ENCODE measurements around the gene IQGAP1. TPM values are rescaled to one million over a fixed set of nuclear protein-coding genes. Genes with fewer than 3 reads are reported as not detected.

IQGAP1 gene
- total RNA-seq, 1 experiment from 2014 or later, result 113 TPM

- intact Hi-C loops (cut with micrococcal nuclease), result loop anchor here (5.0 to 10.0 kb wide), 3 partner anchors 212 to 404 kb away; no protein-coding TSS in a partner anchor
- Histone ChIP-seq H2AFZ (ENCODE audit: low read depth, low read length, poor library complexity, severe bottlenecking) (no peak overlapping the region), H3K9me3 (ENCODE audit: control insufficient read depth in 1 of 2, insufficient read depth in 1 of 2, low read depth in 1 of 2, low read length in 2 of 2) (no peaks in the 10 kb centered on the region), H3K27ac (ENCODE audit: low read depth, low read length) (no peak overlapping the region), H3K36me3 (ENCODE audit: control insufficient read depth in 1 of 2, insufficient read depth in 2 of 2, low read length in 2 of 2) (peaks cover 31 to 33% of the 10 kb centered on the region in 2 experiments), H3K4me2 (ENCODE audit: low read length) (no peak overlapping the region), H3K27me3 (ENCODE audit: insufficient read depth, low read length) (no peaks in the 10 kb centered on the region), H3K4me1 (ENCODE audit: control insufficient read depth in 1 of 2, insufficient read depth in 2 of 2, low read length in 2 of 2) (peaks cover 22 to 26% of the 10 kb centered on the region in 2 experiments), H3K9me2 (ENCODE audit: insufficient read depth) (no peaks in the 10 kb centered on the region), H4K20me1 (ENCODE audit: insufficient read depth) (no peaks in the 10 kb centered on the region), H3K4me3 (replicated peaks in 1 of 2; ENCODE audit: low read depth in 1 of 2, low read length in 2 of 2) (no peak overlapping the region), H3K79me2 (ENCODE audit: insufficient read depth, low read length) (no peaks in the 10 kb centered on the region), H3K9ac (ENCODE audit: low read length) (no peak overlapping the region)
- ATAC-seq (no peak), DNase-seq (ENCODE audit: low read depth, low spot score) (no peak)
- TF ChIP-seq SRF (IDR thresholded peaks at IDR 0.05; ENCODE audit: low read depth) (no peak), ELF1 (IDR thresholded peaks at IDR 0.05; ENCODE audit: borderline replicate concordance, low read depth) (no peak), ZBTB33 (IDR thresholded peaks at IDR 0.05; ENCODE audit: extremely low read depth, insufficient replicate concordance, low read length) (no peak), POLR2A (IDR thresholded peaks at IDR 0.05; ENCODE audit: borderline replicate concordance, extremely low read depth, insufficient read depth, insufficient read length) (no peak), POLR2AphosphoS5 (IDR thresholded peaks at IDR 0.05; ENCODE audit: low read depth, low read length) (no peak), SIN3A (IDR thresholded peaks at IDR 0.05; ENCODE audit: low read depth) (no peak), JUND (IDR thresholded peaks at IDR 0.05) (no peak), CTCF (IDR thresholded peaks at IDR 0.05 in 2 of 3, conservative IDR thresholded peaks at IDR 0.05 in 1 of 3; ENCODE audit: borderline replicate concordance in 1 of 3, insufficient read depth in 1 of 3, low read depth in 2 of 3, low read length in 2 of 3) (no peak), EZH2phosphoT487 (IDR thresholded peaks at IDR 0.05; ENCODE audit: borderline replicate concordance) (no peak), SP1 (IDR thresholded peaks at IDR 0.05; ENCODE audit: low read depth) (no peak), ATF3 (IDR thresholded peaks at IDR 0.05) (no peak), EZH2 (IDR thresholded peaks at IDR 0.05) (no peak), TCF7L2 (IDR thresholded peaks at IDR 0.05; ENCODE audit: borderline replicate concordance, extremely low read depth, insufficient read depth, insufficient read length) (no peak), YY1 (IDR thresholded peaks at IDR 0.05; ENCODE audit: extremely low read depth, insufficient replicate concordance, low read depth, low read length) (no peak), ZNF274 (IDR thresholded peaks at IDR 0.05; ENCODE audit: low read depth, low read length) (no peak), CBX3 (IDR thresholded peaks at IDR 0.05; ENCODE audit: low read depth) (no peak)
- BruUV-seq (replicated peaks), result no TSS peak
- CTCF ChIA-PET, result interaction anchor here (1.0 to 5.2 kb wide), 9 partner anchors 15 to 191 kb away, joined by 4 to 57 read pairs (median 5); partner anchors contain the start of gene IQGAP1
- POLR2A ChIA-PET, result no interaction called here
- RAD21 ChIA-PET (ENCODE audit: low non-redundant PET in 1 of 2, low total read pairs in 2 of 2, uncharacterized antibody in 2 of 2, unreplicated experiment in 2 of 2), result interaction anchor here (1.4 to 2.9 kb wide), 4 partner anchors 120 to 190 kb away, joined by 3 to 16 read pairs (median 10); no protein-coding TSS in a partner anchor
Observed at GRCh38 chr15:90483012-90483307, 94.9 kb downstream of the IQGAP1 start.
